Suppressor macrophage (primary cell): Measurements from ENCODE around the gene FSIP2.
A peak's percentile ranks its signal among the peaks of the same experiment; 100 is the strongest.
"Not testable (repeated sequence)": the region's sequence is repeated elsewhere in the genome, so short reads cannot be mapped to it uniquely, and the experiment has no call there.

Experiments
- DNase-seq, 4 experiments: peaks; one replicate each; pipeline ENCODE4 v3.0.0-alpha.2; 2020 to 2022

Gene FSIP2

GRCh38 chr2:185802926-185803325 lies 64.3 kb downstream of the FSIP2 start:
- no peak for DNase-seq

- no peak for DNase-seq
These were observed 68.2 kb downstream of the FSIP2 start for GRCh38 chr2:185806783-185807182.

GRCh38 chr2:185807351-185807750 lies 68.7 kb downstream of the FSIP2 start:
- DNase-seq = no peak

- no peak for DNase-seq
These were observed 73.0 kb downstream of the FSIP2 start for GRCh38 chr2:185811580-185811979.

GRCh38 chr2:185813707-185814106 lies 75.1 kb downstream of the FSIP2 start:
- no peak for DNase-seq

- DNase-seq = no peak
These were observed 79.4 kb downstream of the FSIP2 start for GRCh38 chr2:185817991-185818390.

GRCh38 chr2:185821467-185821866 lies 82.9 kb downstream of the FSIP2 start:
- no peak for DNase-seq

GRCh38 chr2:185823773-185824172 lies 85.2 kb downstream of the FSIP2 start:
- no peak for DNase-seq

GRCh38 chr2:185825557-185825956 lies 87.0 kb downstream of the FSIP2 start:
- DNase-seq = no peak

- no peak for DNase-seq
These were observed 89.7 kb downstream of the FSIP2 start for GRCh38 chr2:185828326-185828725.

GRCh38 chr2:185833864-185834263 lies 95.3 kb downstream of the FSIP2 start:
- DNase-seq = no peak

GRCh38 chr2:185835974-185836373 lies 97.4 kb downstream of the FSIP2 start:
- DNase-seq = no peak

GRCh38 chr2:185854885-185855284 lies 116.3 kb downstream of the FSIP2 start:
- DNase-seq = no peak

- DNase-seq = no peak
These were observed 119.1 kb downstream of the FSIP2 start for GRCh38 chr2:185857691-185858090.

GRCh38 chr2:185859506-185859905 lies 120.9 kb downstream of the FSIP2 start:
- peak in 2 of 4 experiments; percentile 7 to 39 for DNase-seq

GRCh38 chr2:185860321-185860720 lies 121.7 kb downstream of the FSIP2 start:
- DNase-seq = no peak

GRCh38 chr2:185862657-185863398 lies 124.2 kb downstream of the FSIP2 start:
- DNase-seq = no peak

- not testable (repeated sequence) for DNase-seq
These were observed 126.1 kb downstream of the FSIP2 start for GRCh38 chr2:185864468-185865260.

GRCh38 chr2:185875136-185875931 lies 136.7 kb downstream of the FSIP2 start:
- DNase-seq = no peak

- no peak for DNase-seq
These were observed 137.6 kb downstream of the FSIP2 start for GRCh38 chr2:185876234-185876633.

GRCh38 chr2:185880396-185880795 lies 141.8 kb downstream of the FSIP2 start:
- no peak for DNase-seq
